HCT116 (cell line): ENCODE data around the gene SLC34A3. TPM values are rescaled to one million over a fixed set of nuclear protein-coding genes. Genes with fewer than 3 reads are reported as not detected.

ENCODE experiments used
- ATAC-seq: fragments of 200-7000 bp; cut with Tn5 transposase; 2 replicates; pipeline ENCODE4 v1.9.1; 2020; ENCODE audit warnings: mild to moderate bottlenecking, moderate library complexity
- BruUV-seq: library from RNA; stranded (reverse); fragments of 400-500 nt; replicated peaks from 2 replicates; lab custom pipeline; 2021; lab: Mats Ljungman, UMichigan
- CTCF ChIA-PET: fragments of 300-600 bp; sonication (Branson Sonifier 250); formaldehyde crosslinking; loops from one replicate; lab custom pipeline; 2021; ENCODE audit warnings: antibody characterized with exemption; lab: Charles Lee
- POLR2A ChIA-PET: fragments of 300-600, 350-600 bp; sonication (Branson Sonifier 250); formaldehyde crosslinking; loops from one replicate; lab custom pipeline; 2021; ENCODE audit warnings: antibody characterized with exemption; lab: Charles Lee
- RAD21 ChIA-PET, 2 experiments: fragments of 300-600 bp; sonication (Branson Sonifier 250); formaldehyde crosslinking; loops; one replicate each; lab custom pipeline; 2023; ENCODE audit warnings: low total read pairs in 2 of 2; ENCODE audit not compliant: uncharacterized antibody in 2 of 2, unreplicated experiment in 2 of 2, low non-redundant PET in 1 of 2; lab: Charles Lee
- DNase-seq: peaks from one replicate; pipeline ENCODE4 v3.0.0-alpha.2; 2010; ENCODE audit warnings: low read depth, low spot score
- H2AFZ ChIP-seq: fragments of 200-600 bp; shearing (Covaris generic), sonication (generic); 2 replicates; pipeline ENCODE4 v1.6.1; 2017; ENCODE audit warnings: low read depth, mixed run types, mixed read lengths, antibody characterized with exemption, low read length; ENCODE audit not compliant: poor library complexity, severe bottlenecking
- H3K27ac ChIP-seq: 2 replicates; pipeline ENCODE4 v1.5.1; 2012; ENCODE audit warnings: low read depth, low read length
- H3K27me3 ChIP-seq: fragments of 200-600 bp; sonication (generic); 2 replicates; pipeline ENCODE4 v1.6.1; 2016; ENCODE audit warnings: mixed run types, low read length, mixed read lengths; ENCODE audit not compliant: insufficient read depth
- H3K36me3 ChIP-seq, 2 experiments: fragments of 200-500 bp in 1 of 2; fragments of 200-600 bp in 1 of 2; sonication (Bioruptor generic) in 1 of 2; sonication (generic) in 1 of 2; 2 replicates each; pipeline versions ENCODE4 v1.5.1 to v1.6.1; 2014 to 2016; ENCODE audit warnings: low read length in 2 of 2, inconsistent platforms in 1 of 2, mixed read lengths in 1 of 2, mixed run types in 1 of 2; ENCODE audit not compliant: insufficient read depth in 2 of 2, control insufficient read depth in 1 of 2
- H3K4me1 ChIP-seq, 2 experiments: fragments of 200-600 bp in 1 of 2; sonication (generic) in 1 of 2; 2 replicates each; pipeline versions ENCODE4 v1.5.1 to v1.6.1; 2012 to 2017; ENCODE audit warnings: low read length in 2 of 2, inconsistent platforms in 1 of 2, mild to moderate bottlenecking in 1 of 2, mixed read lengths in 1 of 2, mixed run types in 1 of 2, moderate library complexity in 1 of 2; ENCODE audit not compliant: insufficient read depth in 2 of 2, control insufficient read depth in 1 of 2
- H3K4me2 ChIP-seq: fragments of 200-600 bp; sonication (generic); 2 replicates; pipeline ENCODE4 v1.6.1; 2017; ENCODE audit warnings: mixed run types, low read length, mixed read lengths
- H3K4me3 ChIP-seq, 2 experiments: fragments of 200-600 bp in 1 of 2; sonication (generic) in 1 of 2; replicated peaks in 1 of 2; 2 replicates each; pipeline ENCODE4 v1.5.1; 2011 to 2016; ENCODE audit warnings: low read length in 2 of 2, control low read depth in 1 of 2, low read depth in 1 of 2, mild to moderate bottlenecking in 1 of 2, mixed read lengths in 1 of 2, mixed run types in 1 of 2
- H3K79me2 ChIP-seq: fragments of 200-600 bp; sonication (generic); 2 replicates; pipeline ENCODE4 v1.6.1; 2017; ENCODE audit warnings: mild to moderate bottlenecking, mixed run types, low read length, moderate library complexity, mixed read lengths; ENCODE audit not compliant: insufficient read depth
- H3K9ac ChIP-seq: fragments of 200-600 bp; sonication (generic); 2 replicates; pipeline ENCODE4 v1.6.1; 2016; ENCODE audit warnings: low read length, mixed read lengths
- H3K9me2 ChIP-seq: fragments of 200-600 bp; sonication (generic), shearing (Covaris generic); 2 replicates; pipeline ENCODE4 v1.6.1; 2017; ENCODE audit warnings: mixed run types, mild to moderate bottlenecking, moderate library complexity; ENCODE audit not compliant: insufficient read depth
- H3K9me3 ChIP-seq, 2 experiments: fragments of 200-500 bp in 1 of 2; fragments of 200-600 bp in 1 of 2; sonication (Bioruptor generic) in 1 of 2; sonication (generic) in 1 of 2; 2 replicates each; pipeline ENCODE4 v1.6.1; 2014 to 2017; ENCODE audit warnings: low read length in 2 of 2, mixed read lengths in 2 of 2, inconsistent platforms in 1 of 2, low read depth in 1 of 2, mild to moderate bottlenecking in 1 of 2, mixed run types in 1 of 2, moderate library complexity in 1 of 2; ENCODE audit not compliant: control insufficient read depth in 1 of 2, insufficient read depth in 1 of 2
- H4K20me1 ChIP-seq: fragments of 200-600 bp; sonication (generic), shearing (Covaris generic); 2 replicates; pipeline ENCODE4 v1.6.1; 2017; ENCODE audit warnings: mixed run types, mild to moderate bottlenecking, moderate library complexity; ENCODE audit not compliant: insufficient read depth
- CEBPB ChIP-seq: IDR thresholded peaks from 2 replicates; pipeline ENCODE4 v1.6.1; 2012; ENCODE audit warnings: low read depth
- CTCF ChIP-seq, 3 experiments: fragments of 200-600 bp in 1 of 3; sonication (generic) in 1 of 3; IDR thresholded peaks in 2 of 3; conservative IDR thresholded peaks in 1 of 3; 2 replicates each; pipeline ENCODE4 v1.5.1; 2012 to 2017; ENCODE audit warnings: low read depth in 2 of 3, low read length in 2 of 3, antibody characterized with exemption in 1 of 3, borderline replicate concordance in 1 of 3, control low read depth in 1 of 3, mild to moderate bottlenecking in 1 of 3, mixed read lengths in 1 of 3, mixed run types in 1 of 3, moderate library complexity in 1 of 3; ENCODE audit not compliant: insufficient read depth in 1 of 3
- EGR1 ChIP-seq: IDR thresholded peaks from 2 replicates; pipeline ENCODE4 v1.6.1; 2012; ENCODE audit warnings: low read depth
- EZH2 ChIP-seq: fragments of 200-600 bp; sonication (generic); IDR thresholded peaks from 2 replicates; pipeline ENCODE4 v1.6.1; 2017; ENCODE audit warnings: antibody characterized with exemption, mixed run types
- EZH2phosphoT487 ChIP-seq: fragments of 200-600 bp; IDR thresholded peaks from 2 replicates; pipeline ENCODE4 v1.6.1; 2018; ENCODE audit warnings: antibody characterized with exemption, borderline replicate concordance
- FOSL1 ChIP-seq: IDR thresholded peaks from 2 replicates; pipeline ENCODE4 v1.6.1; 2012; ENCODE audit warnings: low read depth
- JUND ChIP-seq: IDR thresholded peaks from 2 replicates; pipeline ENCODE4 v1.6.1; 2012
- POLR2A ChIP-seq: IDR thresholded peaks from 2 replicates; pipeline ENCODE4 v1.7.0; 2011; ENCODE audit warnings: borderline replicate concordance; ENCODE audit not compliant: insufficient read depth, insufficient read length; ENCODE audit errors: extremely low read depth
- REST ChIP-seq: IDR thresholded peaks from 2 replicates; pipeline ENCODE4 v1.6.1; 2012; ENCODE audit warnings: low read depth
- SP1 ChIP-seq: IDR thresholded peaks from 2 replicates; pipeline ENCODE4 v1.6.1; 2012; ENCODE audit warnings: low read depth
- SRF ChIP-seq: IDR thresholded peaks from 2 replicates; pipeline ENCODE4 v1.6.1; 2012; ENCODE audit warnings: low read depth
- TCF7L2 ChIP-seq: IDR thresholded peaks from 2 replicates; pipeline ENCODE4 v1.7.0; 2011; ENCODE audit warnings: borderline replicate concordance, inconsistent platforms; ENCODE audit not compliant: insufficient read depth, insufficient read length; ENCODE audit errors: extremely low read depth
- ZFX ChIP-seq: fragments of 450-650 bp; IDR thresholded peaks from 2 replicates; pipeline ENCODE4 v1.6.1; 2017
- intact Hi-C: fragments of 100-400 bp; cut with micrococcal nuclease; formaldehyde crosslinking; loops from 2 replicates; pipeline ENCODE4 v1.10.0; 2022
- total RNA-seq: library from RNA; stranded (reverse); gene quantifications from one replicate; pipeline ENCODE4 v1.2.1, GENCODE V29; 2021; ENCODE audit not compliant: unreplicated experiment

The SLC34A3 gene
- total RNA-seq, 1 experiment from 2014 or later: 0.15 TPM

GRCh38 chr9:137191245-137191644, 39.5 kb upstream of the SLC34A3 start:
- Histone ChIP-seq H3K27me3 (no peaks in the 10 kb centered on the region), H3K9ac (no peak overlapping the region), H4K20me1 (no peaks in the 10 kb centered on the region), H2AFZ (no peak overlapping the region), H3K9me2 (no peaks in the 10 kb centered on the region), H3K4me3 (no peak overlapping the region), H3K9me3 (no peaks in the 10 kb centered on the region), H3K36me3 (peaks cover 0 to 17% of the 10 kb centered on the region in 2 experiments; a peak in 1 of 4 replicates), H3K79me2 (peaks cover 51% of the 10 kb centered on the region), H3K4me2 (no peak overlapping the region), H3K27ac (0 out of 2 replicates have a peak overlapping the region, but pooled peaks have one; percentile 99), H3K4me1 (peaks cover 32 to 52% of the 10 kb centered on the region in 2 experiments)
- intact Hi-C loops: no loop called here
- ChIA-PET RAD21 (no interaction called here), CTCF (no interaction called here), POLR2A (no interaction called here)
- no peak for TF ChIP-seq SP1
- TF ChIP-seq POLR2A: no peak
- no peak for TF ChIP-seq ZFX
- no peak for TF ChIP-seq CEBPB
- no peak for TF ChIP-seq SRF
- TF ChIP-seq CTCF (IDR thresholded peaks at IDR 0.05 in 2 of 3, conservative IDR thresholded peaks at IDR 0.05 in 1 of 3; ENCODE audit: borderline replicate concordance in 1 of 3, insufficient read depth in 1 of 3, low read depth in 2 of 3, low read length in 2 of 3): no peak
- BruUV-seq: no TSS peak
- ATAC-seq (no peak), DNase-seq (no peak)

- H3K9ac ChIP-seq: no peak overlapping the region
- intact Hi-C loops: no loop called here
- H3K4me1 ChIP-seq: peaks cover 31 to 48% of the 10 kb centered on the region in 2 experiments
- H2AFZ ChIP-seq: no peak overlapping the region
- POLR2A ChIA-PET: no interaction called here
- H4K20me1 ChIP-seq: no peaks in the 10 kb centered on the region
- no peaks in the 10 kb centered on the region for H3K27me3 ChIP-seq
- BruUV-seq: no TSS peak
- ATAC-seq (no peak), DNase-seq (no peak)
- peaks cover 0 to 12% of the 10 kb centered on the region in 2 experiments; a peak in 1 of 4 replicates for H3K36me3 ChIP-seq
- no peak overlapping the region for H3K4me3 ChIP-seq
- no peak overlapping the region for H3K27ac ChIP-seq
- peaks cover 44% of the 10 kb centered on the region for H3K79me2 ChIP-seq
- H3K9me3 ChIP-seq: no peaks in the 10 kb centered on the region
- no peak overlapping the region for H3K4me2 ChIP-seq
- RAD21 ChIA-PET: no interaction called here
- H3K9me2 ChIP-seq: no peaks in the 10 kb centered on the region
- TF ChIP-seq EZH2phosphoT487 (no peak), POLR2A (no peak), REST (no peak), TCF7L2 (no peak), EZH2 (no peak), JUND (no peak), FOSL1 (no peak), EGR1 (no peak)
- TF ChIP-seq, all 23 proteins: peak for 0
- CTCF ChIA-PET: no interaction called here
Measured at GRCh38 chr9:137191691-137192447, 38.8 kb upstream of the SLC34A3 start.
